HCT116 (cell line): ENCODE measurements around the gene MUS81.

ENCODE experiments used
- CTCF ChIP-seq, 3 experiments: fragments of 200-600 bp in 1 of 3; sonication (generic) in 1 of 3; IDR thresholded peaks in 2 of 3; conservative IDR thresholded peaks in 1 of 3; 2 replicates each; pipeline ENCODE4 v1.5.1; 2012 to 2017; ENCODE audit warnings: low read depth in 2 of 3, low read length in 2 of 3, antibody characterized with exemption in 1 of 3, borderline replicate concordance in 1 of 3, control low read depth in 1 of 3, mild to moderate bottlenecking in 1 of 3, mixed read lengths in 1 of 3, mixed run types in 1 of 3, moderate library complexity in 1 of 3; ENCODE audit not compliant: insufficient read depth in 1 of 3
- EZH2 ChIP-seq: fragments of 200-600 bp; sonication (generic); IDR thresholded peaks from 2 replicates; pipeline ENCODE4 v1.6.1; 2017; ENCODE audit warnings: antibody characterized with exemption, mixed run types
- POLR2A ChIP-seq: IDR thresholded peaks from 2 replicates; pipeline ENCODE4 v1.7.0; 2011; ENCODE audit warnings: borderline replicate concordance; ENCODE audit not compliant: insufficient read depth, insufficient read length; ENCODE audit errors: extremely low read depth
- RAD21 ChIP-seq: IDR thresholded peaks from 2 replicates; pipeline ENCODE4 v1.6.1; 2012; ENCODE audit warnings: low read depth, mild to moderate bottlenecking
- YY1 ChIP-seq: IDR thresholded peaks from 2 replicates; pipeline ENCODE4 v1.6.1; 2011; ENCODE audit warnings: low read length, low read depth, moderate library complexity, mild to moderate bottlenecking; ENCODE audit not compliant: insufficient replicate concordance; ENCODE audit errors: extremely low read depth

- TF ChIP-seq POLR2A (no peak), YY1 (no peak), CTCF (IDR thresholded peaks at IDR 0.05 in 2 of 3, conservative IDR thresholded peaks at IDR 0.05 in 1 of 3; ENCODE audit: borderline replicate concordance in 1 of 3, insufficient read depth in 1 of 3, low read depth in 2 of 3, low read length in 2 of 3) (no peak), EZH2 (no peak), RAD21 (no peak)
These were observed 45.2 kb upstream of the MUS81 start for GRCh38 chr11:65814986-65815565.
